ENCODE data around the gene SCGB3A1.

The SCGB3A1 gene

GRCh38 chr5:180603076-180603594 is 11.8 kb upstream of the SCGB3A1 start:
- no peak for DNase-seq

- no peak for DNase-seq
These were observed 11.3 kb upstream of the SCGB3A1 start for GRCh38 chr5:180602481-180603075.

- no peak for DNase-seq
These were observed 10.5 kb upstream of the SCGB3A1 start for GRCh38 chr5:180601591-180602480.

GRCh38 chr5:180600554-180601041 is 9.3 kb upstream of the SCGB3A1 start:
- DNase-seq, result no peak

- DNase-seq, result peak in 1 of 2 experiments; percentile 1
These were observed 8.8 kb upstream of the SCGB3A1 start for GRCh38 chr5:180599981-180600553.

GRCh38 chr5:180599590-180599914 is 8.3 kb upstream of the SCGB3A1 start:
- peak in 1 of 2 experiments; percentile 4 for DNase-seq

DNA sequence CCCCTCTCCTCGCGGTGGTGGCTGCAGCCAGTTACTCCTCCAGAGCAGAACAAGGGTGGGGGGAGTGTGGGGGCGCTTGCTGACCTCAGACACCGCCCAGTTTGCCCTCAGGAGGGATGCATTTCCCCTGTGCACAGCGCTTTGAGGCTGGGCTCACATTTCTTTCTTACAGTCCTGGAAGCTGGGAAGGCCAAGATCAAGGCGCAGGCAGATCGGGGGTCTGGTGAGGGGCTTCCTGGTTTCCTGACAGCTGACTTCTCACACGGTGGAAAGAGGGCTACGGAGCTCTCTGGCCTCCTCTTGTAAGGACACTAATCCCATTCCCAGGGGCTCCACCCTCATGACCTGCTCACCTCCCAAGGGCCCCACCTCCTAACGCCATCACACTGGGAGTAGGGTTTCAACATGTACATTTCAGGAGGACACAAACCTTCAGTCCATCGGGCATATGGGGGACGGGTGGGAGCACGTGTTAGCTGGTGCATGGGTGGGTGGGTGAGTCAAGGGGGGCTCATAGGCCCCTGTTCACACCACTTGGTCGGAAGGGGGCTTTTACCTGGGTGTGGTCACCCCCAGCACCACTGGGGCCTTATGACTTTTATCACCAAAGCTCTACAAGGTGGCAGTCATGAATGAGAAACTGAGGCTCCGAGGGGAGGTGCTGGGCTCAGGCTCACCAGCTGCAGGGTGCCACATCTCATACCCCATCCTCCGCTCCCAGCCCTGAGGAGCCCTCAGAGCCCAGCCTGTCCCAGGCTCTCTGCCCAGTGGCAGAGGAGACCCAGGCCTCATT is 7.7 kb upstream of the SCGB3A1 start:
- DNase-seq, result peak; percentile 4 to 5

- peak; percentile 10 for DNase-seq
These were observed 7.0 kb upstream of the SCGB3A1 start for GRCh38 chr5:180598316-180598701.

- DNase-seq, result peak in 1 of 2 experiments; percentile 12
These were observed 5.5 kb upstream of the SCGB3A1 start for GRCh38 chr5:180596668-180597231.

GRCh38 chr5:180596115-180596667 is 4.9 kb upstream of the SCGB3A1 start:
- DNase-seq, result no peak

GRCh38 chr5:180595381-180596114 is 4.2 kb upstream of the SCGB3A1 start:
- no peak for DNase-seq

DNA sequence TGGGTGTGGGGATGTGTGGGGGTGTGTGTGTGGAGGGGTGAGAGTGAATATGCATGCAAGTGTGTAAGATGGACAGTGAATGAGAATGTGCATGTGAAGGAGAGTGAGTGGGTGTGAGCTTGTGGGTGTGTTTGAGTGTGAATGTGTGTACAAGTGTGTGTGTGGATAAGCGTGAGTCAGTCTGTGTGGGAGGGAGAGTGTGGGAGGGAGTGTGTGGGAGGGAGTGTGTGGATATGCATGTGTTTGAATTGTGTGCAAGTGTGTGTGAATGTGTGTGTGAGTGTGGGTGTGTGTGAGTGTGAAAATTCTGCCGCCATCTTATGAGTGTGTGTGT is 3.7 kb upstream of the SCGB3A1 start:
- no peak for DNase-seq

DNA sequence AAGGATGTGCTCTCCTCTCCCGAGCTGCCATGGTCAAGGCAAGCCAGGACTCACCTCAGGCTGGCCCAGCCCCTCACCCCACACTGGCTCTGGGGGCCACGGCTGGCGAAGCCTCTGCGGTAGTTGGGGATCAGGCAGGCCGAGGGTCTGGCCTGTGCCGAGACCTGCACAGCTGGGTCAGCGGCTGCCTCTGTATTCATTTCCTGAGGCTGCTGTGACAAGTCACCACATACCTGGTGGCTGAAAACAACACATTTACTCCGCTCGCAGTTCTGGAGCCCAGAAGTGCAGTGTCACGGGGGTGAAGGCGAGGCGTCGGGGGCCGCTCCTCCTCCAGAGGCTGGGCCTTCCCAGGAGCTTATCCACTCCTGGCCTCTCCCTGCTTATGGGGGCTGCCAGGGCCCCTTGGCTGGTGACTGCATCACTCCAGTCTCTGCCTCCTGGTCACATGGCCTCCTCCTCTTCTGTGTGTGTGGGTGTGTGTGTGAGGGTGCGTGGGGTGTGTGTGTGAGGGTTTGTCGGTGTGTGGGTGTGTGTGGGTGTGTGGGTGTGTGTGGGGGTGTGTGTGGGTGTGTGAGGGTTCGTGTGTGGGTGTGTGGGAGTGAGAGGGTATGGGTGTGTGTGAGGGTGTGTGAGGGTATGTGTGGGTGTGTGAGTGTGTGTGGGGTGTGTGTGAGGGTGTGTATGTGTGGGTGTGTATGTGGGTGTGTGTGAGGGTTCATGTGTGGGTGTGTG is 3.2 kb upstream of the SCGB3A1 start:
- no peak for DNase-seq

DNA sequence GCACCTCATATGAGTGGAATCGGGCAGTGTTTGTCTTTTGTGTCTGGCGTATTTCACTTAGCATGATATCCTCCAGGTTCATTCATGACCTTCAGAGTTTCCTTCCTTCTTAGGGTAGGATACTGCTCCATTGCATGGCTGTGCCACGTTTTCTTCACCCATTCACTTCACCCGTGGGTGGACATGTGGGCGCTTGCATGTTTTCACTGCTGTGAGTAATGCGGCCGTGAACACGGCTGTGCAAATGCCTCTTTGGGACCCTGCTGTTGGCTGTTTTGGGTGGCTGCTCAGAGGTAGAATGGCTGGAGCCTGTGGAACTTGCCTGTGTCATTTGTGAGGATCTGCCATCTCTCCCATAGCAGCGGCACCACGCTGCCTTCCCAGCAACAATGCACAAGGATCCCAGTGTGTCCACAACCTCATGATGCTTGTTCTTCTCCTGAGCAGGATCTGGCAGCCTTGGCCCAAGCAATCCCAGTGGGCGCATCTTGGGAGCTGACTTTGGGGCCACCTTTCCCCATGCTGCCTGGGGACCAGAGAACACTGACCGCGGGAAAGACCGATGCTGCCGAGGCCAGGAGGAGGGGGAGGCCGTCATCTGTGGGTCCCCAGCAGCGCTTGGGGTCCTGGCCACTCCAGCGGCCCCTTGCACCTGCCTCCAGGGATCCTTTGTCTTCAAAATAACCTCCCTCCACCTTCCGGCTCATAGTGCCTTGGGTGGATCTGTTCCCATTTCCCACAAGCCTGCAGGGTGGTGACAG is 2.3 kb upstream of the SCGB3A1 start:
- no peak for DNase-seq

DNA sequence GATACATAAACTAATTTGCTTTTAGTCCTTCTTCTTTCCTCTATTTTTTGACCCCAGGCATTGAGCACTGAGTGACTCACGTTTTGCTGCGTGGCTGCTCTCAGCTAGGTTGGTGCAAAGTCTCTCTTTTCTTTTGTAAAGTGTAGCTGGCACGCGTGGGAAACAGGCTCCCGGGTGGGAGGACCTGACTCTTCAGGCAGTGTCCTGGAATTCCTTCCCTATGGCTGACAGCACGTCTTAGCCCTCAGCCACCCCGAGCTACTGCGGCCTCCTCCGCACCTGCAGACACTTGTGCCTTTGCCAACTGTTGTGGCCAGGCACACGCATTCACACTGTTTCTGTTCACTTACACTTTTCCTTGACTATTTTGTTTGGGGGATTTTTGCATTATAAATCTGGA is 877 bp upstream of the SCGB3A1 start:
- DNase-seq, result no peak

GRCh38 chr5:180590543-180591310 is 572 bp downstream of the SCGB3A1 start:
- DNase-seq, result no peak

DNA sequence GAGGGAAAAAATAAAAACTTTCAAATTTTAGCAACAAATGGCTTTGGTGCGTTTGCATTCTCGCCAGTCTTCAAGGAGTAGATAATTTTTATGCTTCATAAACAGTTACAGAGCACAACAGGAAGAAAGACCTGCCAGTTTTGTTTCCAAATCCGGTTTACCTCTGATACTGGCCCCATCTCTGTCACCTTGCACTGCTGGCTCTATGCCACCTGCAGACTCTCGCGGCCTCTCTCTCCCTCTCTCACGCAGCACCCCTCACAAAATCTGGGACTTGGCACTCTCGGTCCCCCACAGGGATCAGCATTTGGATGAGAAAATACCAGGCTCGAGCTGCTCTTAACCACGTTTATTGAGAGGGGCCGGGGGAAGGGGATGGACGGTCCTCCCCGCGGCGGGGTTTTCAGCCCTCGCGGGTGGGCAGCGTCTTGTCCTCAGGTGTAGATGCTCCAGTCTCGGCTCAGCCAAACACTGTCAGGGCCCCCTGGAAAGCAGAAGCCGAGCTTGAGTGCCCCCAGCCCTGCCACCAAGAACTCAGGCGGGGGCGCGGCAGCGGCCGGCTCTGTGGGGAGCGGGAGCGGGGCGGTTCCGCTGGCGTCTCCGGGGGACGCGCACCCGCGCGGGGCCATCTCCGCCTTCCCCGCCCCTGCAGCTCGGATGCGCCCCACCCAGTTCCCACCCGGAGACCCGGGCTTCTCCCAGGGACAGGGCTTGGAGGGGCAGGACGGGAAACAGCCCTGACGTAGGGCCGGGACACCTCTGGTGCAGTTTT is 1.3 kb downstream of the SCGB3A1 start:
- DNase-seq, result no peak

- no peak for DNase-seq
These were observed 4.4 kb downstream of the SCGB3A1 start for GRCh38 chr5:180586870-180587269.

DNA sequence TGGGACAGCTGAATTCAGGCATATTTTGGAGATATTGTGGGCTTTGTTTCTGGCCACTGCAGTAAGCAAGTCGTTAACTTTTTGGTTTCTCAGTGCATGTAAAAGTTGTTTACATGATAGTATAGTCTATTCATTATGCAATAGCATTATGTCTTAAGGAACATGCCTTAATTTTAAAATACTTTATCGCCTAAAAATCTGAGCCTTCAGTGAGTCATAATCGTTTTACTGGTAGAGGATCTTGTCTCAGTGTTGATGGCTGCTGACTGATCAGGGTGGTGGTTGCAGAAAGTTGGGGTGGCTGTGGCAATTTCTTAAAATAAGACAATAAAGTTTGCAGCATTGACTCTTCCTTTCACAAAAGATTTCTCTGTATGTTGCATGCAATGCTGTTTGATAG is 5.1 kb downstream of the SCGB3A1 start:
- DNase-seq, result no peak
